Mesodermal cell (in vitro differentiated cells): ENCODE results near the gene TTC27. TPM values are rescaled to one million over a fixed set of nuclear protein-coding genes. Genes with fewer than 3 reads are reported as not detected.

ENCODE experiments used
- H3K27ac ChIP-seq: 2 replicates; pipeline ENCODE4 v1.7.0; 2013; ENCODE audit warnings: mild to moderate bottlenecking, low read depth, low read length, moderate library complexity; ENCODE audit not compliant: severe bottlenecking
- H3K36me3 ChIP-seq: 2 replicates; pipeline ENCODE4 v1.7.1; 2013; ENCODE audit warnings: mild to moderate bottlenecking, low read length, moderate library complexity; ENCODE audit not compliant: control insufficient read depth, insufficient read depth
- H3K4me1 ChIP-seq: one replicate; pipeline ENCODE4 v1.7.1; 2013; ENCODE audit warnings: mild to moderate bottlenecking, low read length; ENCODE audit not compliant: insufficient read depth, control insufficient read depth, poor library complexity, severe bottlenecking
- H3K4me3 ChIP-seq: 2 replicates; pipeline ENCODE4 v1.7.0; 2013; ENCODE audit warnings: low read length, control low read depth, mild to moderate bottlenecking; ENCODE audit not compliant: insufficient read depth, poor library complexity, severe bottlenecking; ENCODE audit errors: extremely low read depth
- H3K9me3 ChIP-seq: 2 replicates; pipeline ENCODE4 v1.7.1; 2013; ENCODE audit warnings: mild to moderate bottlenecking, low read length, moderate library complexity; ENCODE audit not compliant: control insufficient read depth
- WGBS, 2 experiments: methylation state at CpG; one replicate each; pipeline ENCODE4 v1.1.5; 2013; ENCODE audit warnings: missing lambda C conversion rate in 2 of 2; ENCODE audit not compliant: insufficient coverage in 2 of 2; 5-methylcytosine and 5-hydroxymethylcytosine counted together
- polyA plus RNA-seq, 2 experiments: library from polyadenylated mRNA; stranded (reverse); fragments of 50-300 nt; gene quantifications; one replicate each; pipeline ENCODE4 v1.2.3, GENCODE V29; 2013

Gene TTC27
- polyA plus RNA-seq (2013, experiment 1 of 2) = 16.7 TPM
- 15.8 TPM for polyA plus RNA-seq (2013, experiment 2 of 2)

GRCh38 chr2:32627814-32628579 is at the start of gene TTC27:
TSS of gene TTC27 (plus strand) at chr2:32628050. CDS start at chr2:32628293, 243 bp downstream.
- WGBS, 2 experiments = 0 to 1% methylated on average over 22 to 27 of the region's 39 CpGs
- Histone ChIP-seq H3K4me3 (peak within 1 kb of the TSS; percentile 98), H3K9me3 (no peaks in the 10 kb centered on the region), H3K4me1 (peaks cover 6% of the 10 kb centered on the region), H3K27ac (peak within 1 kb of the TSS; percentile 69), H3K36me3 (peaks cover 12% of the 10 kb centered on the region)

GRCh38 chr2:32591669-32592463 is 36.0 kb upstream of the TTC27 start:
- H3K4me3 ChIP-seq = no peak overlapping the region
- no peaks in the 10 kb centered on the region for H3K4me1 ChIP-seq
- H3K9me3 ChIP-seq = no peaks in the 10 kb centered on the region
- peak overlapping the region; percentile 31 for H3K27ac ChIP-seq
- H3K36me3 ChIP-seq = peaks cover 20% of the 10 kb centered on the region
- 100% methylated on average over 1 of the region's 3 CpGs; no CpG with 5 or more reads in 1 of the 2 experiments for WGBS, 2 experiments

GRCh38 chr2:32594573-32594972 is 33.3 kb upstream of the TTC27 start:
- Histone ChIP-seq H3K27ac (no peak overlapping the region), H3K4me1 (no peaks in the 10 kb centered on the region), H3K4me3 (no peak overlapping the region), H3K36me3 (peaks cover 32% of the 10 kb centered on the region), H3K9me3 (no peaks in the 10 kb centered on the region)
- 79 to 100% methylated on average over 1 to 2 of the region's 3 CpGs for WGBS, 2 experiments

GRCh38 chr2:32611366-32611765 is 16.5 kb upstream of the TTC27 start:
- no peaks in the 10 kb centered on the region for H3K4me1 ChIP-seq
- H3K9me3 ChIP-seq = no peaks in the 10 kb centered on the region
- H3K27ac ChIP-seq = no peak overlapping the region
- no peak overlapping the region for H3K4me3 ChIP-seq
- peaks cover 74% of the 10 kb centered on the region for H3K36me3 ChIP-seq
- WGBS, 2 experiments = 100% methylated on average over 2 of the region's 2 CpGs; no CpG with 5 or more reads in 1 of the 2 experiments

- H3K36me3 ChIP-seq = peaks cover 77% of the 10 kb centered on the region
- WGBS, 2 experiments = no CpG with 5 or more reads among the region's 1 CpG
- H3K4me1 ChIP-seq = no peaks in the 10 kb centered on the region
- no peak overlapping the region for H3K27ac ChIP-seq
- H3K4me3 ChIP-seq = no peak overlapping the region
- H3K9me3 ChIP-seq = no peaks in the 10 kb centered on the region
Observed at GRCh38 chr2:32611771-32612170, 16.1 kb upstream of the TTC27 start.

- Histone ChIP-seq H3K4me1 (no peaks in the 10 kb centered on the region), H3K36me3 (peaks cover 70% of the 10 kb centered on the region), H3K27ac (no peak overlapping the region), H3K4me3 (no peak overlapping the region), H3K9me3 (no peaks in the 10 kb centered on the region)
- WGBS, 2 experiments = 100% methylated on average over 1 of the region's 1 CpG; no CpG with 5 or more reads in 1 of the 2 experiments
Observed at GRCh38 chr2:32614084-32614483, 13.8 kb upstream of the TTC27 start.

GRCh38 chr2:32617599-32618189 is 10.2 kb upstream of the TTC27 start:
- Histone ChIP-seq H3K9me3 (no peaks in the 10 kb centered on the region), H3K4me3 (no peak overlapping the region), H3K27ac (no peak overlapping the region), H3K4me1 (no peaks in the 10 kb centered on the region), H3K36me3 (peaks cover 74% of the 10 kb centered on the region)
- 96 to 97% methylated on average over 4 to 5 of the region's 5 CpGs for WGBS, 2 experiments

- Histone ChIP-seq H3K27ac (no peak overlapping the region), H3K4me3 (no peak overlapping the region), H3K36me3 (peaks cover 34% of the 10 kb centered on the region), H3K4me1 (no peaks in the 10 kb centered on the region), H3K9me3 (no peaks in the 10 kb centered on the region)
- 80 to 100% methylated on average over 1 to 2 of the region's 2 CpGs for WGBS, 2 experiments
Observed at GRCh38 chr2:32622570-32623310, 5.1 kb upstream of the TTC27 start.

GRCh38 chr2:32623311-32623706 is 4.5 kb upstream of the TTC27 start:
- Histone ChIP-seq H3K9me3 (no peaks in the 10 kb centered on the region), H3K4me3 (no peak overlapping the region), H3K27ac (no peak overlapping the region), H3K36me3 (peaks cover 33% of the 10 kb centered on the region), H3K4me1 (no peaks in the 10 kb centered on the region)
- WGBS, 2 experiments = 100% methylated on average over 4 of the region's 6 CpGs

GRCh38 chr2:32624812-32625211 is 3.0 kb upstream of the TTC27 start:
- Histone ChIP-seq H3K36me3 (peaks cover 23% of the 10 kb centered on the region), H3K4me3 (no peak overlapping the region), H3K9me3 (no peaks in the 10 kb centered on the region), H3K27ac (no peak overlapping the region), H3K4me1 (peaks cover 6% of the 10 kb centered on the region)
- WGBS, 2 experiments = no CpG with 5 or more reads among the region's 3 CpGs
